SJSA1 (cell line): ENCODE results near the gene BAIAP2. TPM values are rescaled to one million over a fixed set of nuclear protein-coding genes. Genes with fewer than 3 reads are reported as not detected.

Source experiments
- DNase-seq, 2 experiments: peaks; one replicate each; pipeline ENCODE4 v3.0.0-alpha.2; 2015 to 2020; ENCODE audit warnings: low spot score in 2 of 2, low read depth in 1 of 2
- H3K27ac ChIP-seq: fragments of 250-450 bp; sonication (Bioruptor Pico); 2 replicates; pipeline ENCODE4 v1.5.1; 2020; ENCODE audit warnings: mild to moderate bottlenecking, moderate library complexity
- H3K27me3 ChIP-seq: fragments of 250-450 bp; sonication (Bioruptor Pico); replicated peaks from 2 replicates; pipeline ENCODE4 v1.5.1; 2020; ENCODE audit warnings: mild to moderate bottlenecking, moderate library complexity
- H3K36me3 ChIP-seq: fragments of 250-450 bp; sonication (Bioruptor Pico); 2 replicates; pipeline ENCODE4 v1.5.1; 2020; ENCODE audit warnings: mild to moderate bottlenecking
- H3K4me1 ChIP-seq: fragments of 250-450 bp; sonication (Bioruptor Pico); replicated peaks from 2 replicates; pipeline ENCODE4 v1.6.1; 2021; ENCODE audit warnings: mild to moderate bottlenecking
- H3K4me3 ChIP-seq: fragments of 250-450 bp; sonication (Bioruptor Pico); 2 replicates; pipeline ENCODE4 v1.5.1; 2020; ENCODE audit warnings: mild to moderate bottlenecking
- H3K9me3 ChIP-seq: fragments of 250-450 bp; sonication (Bioruptor Pico); replicated peaks from 2 replicates; pipeline ENCODE4 v1.5.1; 2020; ENCODE audit warnings: mild to moderate bottlenecking
- total RNA-seq: library from RNA; depleted of rRNA; stranded (reverse); fragments of >200 nt; shearing (Covaris generic); gene quantifications from 2 replicates; pipeline ENCODE4 v1.2.3, GENCODE V29; 2014

The BAIAP2 gene
- total RNA-seq, 1 experiment from 2014 or later: 37.6 TPM

DNA sequence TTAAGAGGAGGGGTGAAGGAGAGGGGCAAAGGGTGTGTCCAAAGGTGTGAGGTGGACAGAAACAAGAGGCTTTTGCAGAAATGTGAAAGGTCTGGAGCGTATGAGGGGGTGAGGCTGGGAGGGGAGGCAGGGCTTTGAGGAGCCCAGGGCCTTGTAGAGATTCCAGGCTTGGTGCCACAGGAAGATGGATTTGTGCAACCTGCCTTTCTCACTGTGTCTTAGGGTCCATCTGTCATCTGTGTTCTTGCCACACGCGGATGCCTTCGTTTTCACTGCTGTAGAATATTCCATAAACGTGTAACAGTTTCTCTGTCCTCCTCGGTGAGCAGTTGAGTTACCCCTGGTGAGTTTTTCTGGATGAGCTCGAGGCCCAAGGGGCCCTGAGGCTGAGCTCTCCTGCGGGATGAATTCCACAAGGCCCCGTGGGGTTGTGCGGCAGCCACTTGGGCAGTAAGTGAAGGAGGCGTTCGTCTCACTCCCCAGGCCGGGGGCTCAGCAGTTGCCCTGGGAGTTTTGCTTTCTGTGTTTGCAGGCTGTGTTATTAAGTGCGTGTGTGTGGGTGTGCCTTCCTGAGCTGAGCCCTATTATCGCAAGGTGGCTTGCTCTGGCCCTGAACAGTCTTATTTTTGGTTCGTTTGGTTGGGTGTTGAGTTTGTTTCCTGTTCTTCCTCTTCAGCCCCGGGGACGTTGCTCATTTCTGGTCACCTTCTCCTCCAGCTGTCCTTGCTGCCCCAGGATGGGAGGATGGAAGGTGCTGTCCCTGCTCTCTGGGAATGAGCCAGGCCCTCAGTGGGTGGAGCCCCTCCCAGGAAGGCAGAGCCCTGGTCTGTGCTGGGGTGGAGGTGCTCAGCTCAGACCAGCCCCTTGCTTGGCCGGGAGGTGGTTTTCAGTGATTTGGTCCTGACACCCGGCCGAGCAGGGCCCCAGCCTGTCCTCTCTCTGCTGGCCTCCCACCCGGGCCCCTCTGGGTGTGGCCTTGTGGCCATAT lies 28.4 kb downstream of the BAIAP2 start:
- H3K36me3 ChIP-seq: peaks cover 74% of the 10 kb centered on the region
- H3K27ac ChIP-seq: no peak overlapping the region
- no peak overlapping the region for H3K4me3 ChIP-seq
- DNase-seq: no peak
- no peaks in the 10 kb centered on the region for H3K27me3 ChIP-seq
- H3K4me1 ChIP-seq: peaks cover 12% of the 10 kb centered on the region; the same call in 1 of the 2 replicates
- no peaks in the 10 kb centered on the region for H3K9me3 ChIP-seq

DNA sequence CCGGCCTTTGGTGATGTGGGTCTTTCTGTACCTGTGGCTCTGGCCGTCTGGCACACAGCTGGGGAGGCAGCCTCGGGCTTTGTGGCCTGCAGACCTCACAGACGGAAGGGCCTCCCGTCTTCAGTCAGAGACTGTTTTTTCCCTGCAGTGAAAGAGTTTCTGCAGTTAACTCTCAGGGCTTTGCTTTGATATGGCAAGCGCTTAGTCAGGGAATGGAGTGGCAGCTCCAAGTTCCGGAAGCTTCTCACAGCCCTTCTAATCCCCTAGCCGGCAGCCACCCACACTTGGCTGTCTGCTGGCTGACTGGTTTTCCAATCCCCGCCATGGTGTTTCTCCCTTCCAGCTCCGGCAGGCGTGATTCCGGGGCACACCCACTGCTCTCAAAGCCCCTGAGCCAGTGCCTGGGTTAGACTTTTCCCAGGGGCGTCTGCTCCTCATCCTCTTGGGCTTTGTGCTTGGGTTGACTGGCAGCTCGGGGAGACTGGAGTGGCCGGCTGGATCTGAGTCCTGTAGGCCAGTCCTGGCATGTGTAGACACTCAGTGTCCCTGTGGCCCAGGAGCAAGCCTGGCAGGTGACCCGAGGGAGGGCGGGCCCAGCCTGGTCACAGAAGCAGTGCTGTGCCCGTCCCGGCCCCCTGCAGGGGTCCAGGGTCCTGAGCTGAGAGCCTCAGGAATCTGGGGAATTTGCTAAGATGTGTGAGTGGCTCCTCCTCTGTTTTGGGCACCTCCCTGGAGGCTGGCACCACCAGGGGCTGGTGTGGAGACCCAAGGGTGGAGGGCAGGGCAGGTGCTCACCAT lies 29.9 kb downstream of the BAIAP2 start:
- peaks cover 12% of the 10 kb centered on the region; the same call in 1 of the 2 replicates for H3K4me1 ChIP-seq
- no peak overlapping the region for H3K27ac ChIP-seq
- H3K4me3 ChIP-seq: no peak overlapping the region
- H3K36me3 ChIP-seq: peaks cover 66% of the 10 kb centered on the region
- no peak for DNase-seq
- H3K27me3 ChIP-seq: no peaks in the 10 kb centered on the region
- H3K9me3 ChIP-seq: no peaks in the 10 kb centered on the region

DNA sequence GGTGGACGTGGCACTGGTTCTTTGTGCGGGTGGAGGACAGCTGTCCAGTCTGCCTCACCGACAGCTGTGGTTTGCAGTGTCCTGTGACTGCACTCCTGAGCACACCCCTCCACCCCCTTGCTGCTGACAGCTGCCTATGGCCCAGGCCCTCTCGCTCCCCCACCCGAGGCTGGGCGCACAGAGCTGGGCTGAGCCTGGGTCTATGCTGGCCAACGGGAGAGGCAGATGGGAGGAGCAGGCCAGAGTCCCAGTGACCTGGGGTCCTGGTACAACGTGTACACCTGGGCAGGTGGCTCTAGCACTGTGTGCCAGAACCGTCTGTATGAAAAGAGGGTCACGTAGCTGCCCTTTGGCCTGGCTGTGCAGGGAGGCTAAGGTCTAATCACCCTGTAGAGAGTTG lies 30.5 kb downstream of the BAIAP2 start:
- H3K27me3 ChIP-seq: no peaks in the 10 kb centered on the region
- peaks cover 64% of the 10 kb centered on the region for H3K36me3 ChIP-seq
- no peak overlapping the region for H3K27ac ChIP-seq
- peaks cover 12% of the 10 kb centered on the region; the same call in 1 of the 2 replicates for H3K4me1 ChIP-seq
- H3K4me3 ChIP-seq: no peak overlapping the region
- DNase-seq: no peak
- no peaks in the 10 kb centered on the region for H3K9me3 ChIP-seq

DNA sequence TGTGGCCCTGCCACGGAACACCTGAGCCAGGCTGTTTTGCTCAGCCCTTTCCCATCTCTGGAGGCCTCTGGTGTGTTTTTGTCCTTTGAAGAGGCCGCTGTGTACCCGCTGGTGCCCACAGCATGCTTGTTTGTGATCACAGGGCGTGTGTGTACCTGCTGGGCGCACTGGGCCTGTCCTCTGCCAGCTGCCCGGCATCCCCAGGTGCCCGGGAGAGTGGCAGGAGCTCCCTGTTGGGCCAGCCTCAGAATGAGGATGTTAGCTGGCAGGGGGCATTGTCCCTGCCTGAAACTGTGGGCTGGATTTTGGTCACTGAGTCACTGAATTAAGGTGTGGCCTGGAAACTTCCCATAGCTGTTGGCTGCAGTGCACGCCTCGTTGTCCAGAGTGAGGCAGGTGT lies 31.1 kb downstream of the BAIAP2 start:
- no peak for DNase-seq
- Histone ChIP-seq H3K9me3 (no peaks in the 10 kb centered on the region), H3K27ac (no peak overlapping the region), H3K4me1 (peaks cover 12% of the 10 kb centered on the region; the same call in 1 of the 2 replicates), H3K27me3 (no peaks in the 10 kb centered on the region), H3K4me3 (no peak overlapping the region), H3K36me3 (peaks cover 61% of the 10 kb centered on the region)

DNA sequence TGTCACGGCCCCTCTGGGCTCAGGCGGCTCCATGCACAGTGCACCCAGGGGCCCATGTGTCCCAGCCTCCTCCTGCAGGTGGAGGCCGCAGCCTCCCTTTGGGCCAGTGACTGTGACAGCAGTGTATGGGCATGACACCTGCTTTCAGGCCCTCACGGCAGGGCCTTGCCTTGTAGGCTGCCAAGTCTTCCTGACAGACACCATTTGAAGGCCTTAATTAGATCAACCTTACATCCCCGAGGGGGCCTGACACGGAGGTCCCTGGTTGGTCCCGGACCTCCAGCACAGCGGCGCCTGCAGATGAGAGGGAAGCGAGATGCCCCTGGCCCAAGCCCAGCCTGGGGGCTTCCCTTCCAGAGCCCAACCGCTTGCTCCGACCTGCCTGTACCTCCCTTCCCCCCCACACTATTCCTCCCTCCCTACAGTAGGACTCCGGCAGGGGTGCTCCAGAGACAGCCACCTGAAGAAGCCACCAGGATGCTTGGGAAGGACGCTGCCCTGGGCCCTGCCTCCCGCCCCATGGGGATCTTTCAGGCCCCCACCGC lies 31.9 kb downstream of the BAIAP2 start:
- Histone ChIP-seq H3K27me3 (no peaks in the 10 kb centered on the region), H3K4me1 (peaks cover 12% of the 10 kb centered on the region; the same call in 1 of the 2 replicates), H3K9me3 (no peaks in the 10 kb centered on the region), H3K36me3 (peaks cover 61% of the 10 kb centered on the region), H3K27ac (no peak overlapping the region), H3K4me3 (no peak overlapping the region)
- no peak for DNase-seq

DNA sequence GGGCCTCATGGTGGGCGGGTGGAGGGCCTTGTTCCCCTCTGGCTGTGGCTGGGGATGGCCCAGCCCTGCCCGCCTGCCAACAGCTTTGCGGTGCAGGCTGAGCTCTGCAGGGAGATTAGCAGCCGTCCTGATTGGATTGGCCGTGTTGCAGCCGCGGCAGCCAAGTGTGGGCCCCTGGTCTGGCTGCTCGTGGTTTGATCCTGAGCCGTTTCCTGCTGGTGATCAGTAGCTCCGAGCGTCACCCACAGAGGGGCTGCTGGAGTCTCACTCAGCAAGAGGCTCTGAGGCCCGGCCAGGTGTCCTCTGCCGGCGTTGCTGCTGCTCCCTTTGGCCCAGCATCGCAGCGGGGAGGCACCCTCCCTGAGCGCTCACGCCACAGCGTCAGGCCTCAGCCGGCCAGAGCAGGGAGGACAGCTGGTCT lies 32.5 kb downstream of the BAIAP2 start:
- Histone ChIP-seq H3K27ac (no peak overlapping the region), H3K9me3 (no peaks in the 10 kb centered on the region), H3K36me3 (peaks cover 64% of the 10 kb centered on the region), H3K27me3 (no peaks in the 10 kb centered on the region), H3K4me1 (peaks cover 12% of the 10 kb centered on the region; the same call in 1 of the 2 replicates), H3K4me3 (no peak overlapping the region)
- no peak for DNase-seq

DNA sequence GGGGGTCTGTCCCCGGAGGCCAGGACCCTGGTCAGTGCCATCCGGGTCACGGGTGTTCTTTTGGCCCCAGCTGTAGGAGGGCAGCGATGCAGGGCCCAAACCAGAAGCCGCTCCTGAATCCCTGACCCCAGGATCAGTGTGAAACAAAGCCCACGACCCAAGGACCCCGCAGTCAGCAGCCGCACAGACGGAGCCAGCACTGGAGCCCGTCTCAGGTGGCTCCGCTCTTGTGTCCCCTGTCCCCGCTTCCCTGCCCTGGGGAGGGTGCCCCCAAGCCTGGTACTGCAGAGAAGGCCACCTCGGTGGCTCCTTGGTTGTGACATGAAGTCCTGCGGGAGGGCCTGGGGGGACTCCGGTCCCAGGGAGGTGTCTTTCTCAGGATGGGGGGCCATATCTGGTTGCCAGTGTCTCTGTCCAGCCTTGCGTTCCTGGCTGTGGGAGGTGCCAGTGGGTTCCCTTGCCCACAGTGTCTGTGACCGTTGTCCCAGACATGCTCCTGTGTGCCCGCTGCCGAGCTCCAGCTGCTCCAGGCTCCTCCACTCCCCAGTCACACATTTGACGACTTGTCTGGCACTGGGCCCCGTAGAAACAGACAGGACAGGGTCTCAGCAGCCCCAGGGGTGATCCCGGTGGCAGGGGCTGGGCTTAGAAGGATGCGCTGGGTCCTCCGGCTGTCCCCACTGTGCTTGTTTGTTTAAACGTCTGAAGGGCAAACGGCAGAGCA lies 33.6 kb downstream of the BAIAP2 start:
- Histone ChIP-seq H3K4me3 (no peak overlapping the region), H3K4me1 (peaks cover 12% of the 10 kb centered on the region; the same call in 1 of the 2 replicates), H3K27me3 (no peaks in the 10 kb centered on the region), H3K27ac (no peak overlapping the region), H3K9me3 (no peaks in the 10 kb centered on the region), H3K36me3 (peaks cover 69% of the 10 kb centered on the region)
- no peak for DNase-seq

DNA sequence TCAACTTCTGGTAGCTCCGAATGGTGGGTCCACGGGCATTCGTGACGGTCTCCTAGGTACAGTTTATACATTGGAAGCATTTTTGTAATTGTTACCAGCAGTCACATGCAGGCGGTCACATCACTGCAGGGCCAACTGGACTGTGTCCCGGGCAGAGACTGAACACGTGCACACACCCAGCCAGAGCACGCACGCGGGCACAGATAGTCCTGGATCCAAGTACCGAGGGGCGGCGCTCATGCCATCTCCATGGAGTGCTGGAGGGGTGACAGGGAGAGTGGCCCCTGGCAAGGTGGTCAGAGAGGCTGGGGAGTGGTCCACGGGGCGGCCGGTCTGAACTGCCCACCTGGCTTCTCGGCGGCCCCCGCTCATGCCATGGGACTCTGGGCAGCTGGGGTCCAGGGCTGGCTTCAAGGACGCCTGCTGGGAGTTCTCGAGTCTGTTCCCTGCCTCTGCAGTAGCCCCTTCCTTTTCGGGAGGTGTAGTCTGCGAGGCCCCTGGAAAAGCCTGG lies 34.2 kb downstream of the BAIAP2 start:
- H3K4me1 ChIP-seq: peaks cover 11% of the 10 kb centered on the region; the same call in 1 of the 2 replicates
- no peak for DNase-seq
- no peak overlapping the region for H3K4me3 ChIP-seq
- no peaks in the 10 kb centered on the region for H3K27me3 ChIP-seq
- peaks cover 69% of the 10 kb centered on the region for H3K36me3 ChIP-seq
- no peaks in the 10 kb centered on the region for H3K9me3 ChIP-seq
- H3K27ac ChIP-seq: no peak overlapping the region

DNA sequence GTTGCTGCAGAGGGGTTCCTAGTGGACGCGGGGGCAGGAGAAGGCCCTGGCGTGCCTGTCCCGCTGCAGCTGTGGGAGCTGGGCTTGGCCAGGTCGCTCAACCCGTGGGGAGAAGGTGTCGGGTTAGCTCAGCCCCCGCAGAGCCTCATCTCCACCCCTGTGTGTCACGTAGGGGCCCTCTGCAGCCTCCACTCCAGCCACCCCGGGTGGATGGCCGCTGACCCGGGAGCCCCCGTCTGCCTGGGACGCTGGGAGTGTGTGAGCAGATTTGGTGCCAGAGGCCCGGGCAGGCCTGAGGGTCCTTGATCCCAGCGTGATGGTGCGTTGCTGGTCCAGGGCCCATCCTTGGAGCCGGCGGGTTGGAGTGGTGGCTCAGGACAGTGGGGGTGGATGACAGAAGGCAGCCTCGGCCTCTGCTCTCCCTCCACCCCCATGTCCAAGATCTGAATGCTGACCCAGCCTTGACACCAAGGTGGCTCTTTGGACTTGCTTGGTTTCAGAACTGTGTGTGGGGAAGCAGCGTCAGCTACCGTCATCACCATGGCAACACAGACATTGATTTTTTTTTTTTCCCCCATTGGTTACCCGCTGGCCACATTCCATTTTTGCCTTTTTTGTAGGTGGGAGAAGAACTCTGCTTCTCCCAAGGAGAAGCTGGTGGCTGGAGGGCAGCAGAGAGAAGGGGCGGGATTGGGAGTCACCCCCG lies 35.7 kb downstream of the BAIAP2 start:
- H3K4me3 ChIP-seq: no peak overlapping the region
- DNase-seq: no peak
- no peaks in the 10 kb centered on the region for H3K27me3 ChIP-seq
- peaks cover 69% of the 10 kb centered on the region for H3K36me3 ChIP-seq
- H3K4me1 ChIP-seq: peaks cover 10% of the 10 kb centered on the region
- no peaks in the 10 kb centered on the region for H3K9me3 ChIP-seq
- no peak overlapping the region for H3K27ac ChIP-seq

DNA sequence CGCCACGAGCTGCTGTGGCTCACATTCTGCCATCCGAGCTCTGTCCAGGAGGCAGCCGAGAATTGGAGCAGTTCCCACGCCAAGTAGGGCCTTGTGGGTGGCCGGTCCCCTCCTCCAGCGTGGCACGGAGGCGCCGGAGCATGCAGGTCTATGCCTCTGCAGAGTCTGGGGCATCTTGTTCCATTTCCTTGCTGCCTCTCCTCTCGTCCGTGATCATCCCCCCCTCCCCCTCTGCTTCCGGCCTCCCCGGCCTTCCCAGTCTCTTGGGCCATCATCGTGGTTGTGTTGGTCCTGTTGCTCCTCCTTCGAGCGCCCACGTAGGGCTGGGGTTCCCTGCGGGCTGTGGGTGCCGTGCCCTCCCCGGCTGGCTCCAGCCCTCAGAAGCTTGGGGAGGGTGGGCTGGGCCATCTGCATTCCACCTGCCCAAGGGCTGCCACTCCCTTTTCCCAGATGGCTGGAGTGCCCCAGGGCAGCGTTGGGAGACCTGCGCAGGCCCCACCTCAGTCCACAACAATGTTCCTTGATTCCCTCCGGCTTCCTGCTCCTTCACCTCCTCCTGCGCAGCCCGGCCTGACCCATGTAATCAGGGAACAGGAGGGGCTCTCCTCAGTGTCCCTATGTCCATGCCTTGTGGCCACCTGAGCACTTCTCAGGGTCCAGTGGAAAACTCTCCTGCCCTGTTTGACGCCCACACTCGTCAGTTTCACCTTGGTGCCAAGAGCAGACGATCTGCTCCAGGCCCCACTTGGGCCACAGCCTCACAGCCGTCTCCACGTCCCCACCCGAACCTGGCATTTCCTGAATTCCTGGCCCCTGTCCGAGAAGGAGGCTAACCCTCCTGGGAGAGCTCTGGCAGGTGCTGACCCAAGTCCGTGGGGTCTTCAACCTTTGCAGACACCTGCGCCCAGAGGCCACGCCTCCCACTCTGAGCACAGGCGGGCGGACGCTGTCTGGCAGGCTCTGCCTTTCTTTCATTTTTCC lies 37.1 kb downstream of the BAIAP2 start:
- Histone ChIP-seq H3K9me3 (no peaks in the 10 kb centered on the region), H3K36me3 (peaks cover 64% of the 10 kb centered on the region), H3K27me3 (no peaks in the 10 kb centered on the region), H3K4me3 (no peak overlapping the region), H3K27ac (no peak overlapping the region), H3K4me1 (peaks cover 10% of the 10 kb centered on the region)
- no peak for DNase-seq

DNA sequence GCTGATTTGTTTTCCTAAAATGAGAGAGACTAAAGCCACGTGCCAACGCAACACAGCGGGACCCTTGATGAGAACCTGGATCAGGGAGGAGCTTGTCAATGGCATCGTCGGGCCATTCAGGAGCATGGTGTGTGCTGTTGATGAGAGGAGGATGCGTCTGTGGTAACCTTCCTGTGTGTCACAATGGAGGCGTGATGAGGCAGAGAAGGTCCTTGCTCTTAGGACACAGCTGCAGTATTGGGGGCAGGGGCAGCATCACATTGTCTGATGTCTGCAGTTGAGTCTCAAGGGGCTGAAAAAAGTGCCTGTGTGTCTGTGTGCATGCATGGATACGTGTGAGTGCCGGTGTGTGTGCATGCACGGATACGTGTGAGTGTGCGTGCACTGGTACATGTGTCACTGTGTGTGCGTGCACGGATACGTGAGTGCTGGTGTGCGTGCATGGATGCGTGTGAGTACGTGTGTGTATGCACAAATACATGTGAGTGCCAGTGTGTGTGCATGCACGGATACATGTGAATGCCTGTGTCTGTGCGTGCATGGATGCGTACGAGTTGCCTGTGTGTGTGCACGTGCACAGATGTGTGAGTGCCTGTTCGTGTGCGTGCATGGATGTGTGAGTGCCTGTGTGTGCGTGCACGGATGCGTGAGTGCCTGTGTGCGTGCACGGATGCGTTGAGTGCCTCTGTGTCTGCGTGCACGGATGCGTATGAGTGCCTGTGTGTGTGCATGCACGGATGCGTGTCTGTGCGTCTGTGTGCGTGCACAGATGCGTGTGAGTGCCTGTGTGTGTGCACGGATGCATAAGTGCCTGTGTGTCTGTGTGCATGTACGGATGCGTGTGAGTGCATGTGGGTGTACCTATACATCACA lies 39.3 kb downstream of the BAIAP2 start:
- Histone ChIP-seq H3K9me3 (no peaks in the 10 kb centered on the region), H3K4me3 (no peak overlapping the region), H3K4me1 (peaks cover 10% of the 10 kb centered on the region), H3K27ac (no peak overlapping the region), H3K27me3 (no peaks in the 10 kb centered on the region), H3K36me3 (peaks cover 55% of the 10 kb centered on the region)
- DNase-seq: no peak
